NCI-H2196 (cell line): ENCODE data around the gene ELOVL5.
"Not testable (repeated sequence)": the region's sequence is repeated elsewhere in the genome, so short reads cannot be mapped to it uniquely, and the experiment has no call there.

Source experiments
- DNase-seq: peaks from one replicate; lab custom pipeline; 2025; ENCODE audit not compliant: unreplicated experiment; lab: John Stamatoyannopoulos, UW

Gene ELOVL5

GRCh38 chr6:53330137-53330536 is 18.6 kb downstream of the ELOVL5 start:
- DNase-seq = no peak

- no peak for DNase-seq
Observed at GRCh38 chr6:53328375-53328774, 20.4 kb downstream of the ELOVL5 start.

GRCh38 chr6:53327017-53327395 is 21.7 kb downstream of the ELOVL5 start:
- no peak for DNase-seq

GRCh38 chr6:53326372-53327016 is 22.3 kb downstream of the ELOVL5 start:
- DNase-seq = peak; percentile 43

- no peak for DNase-seq
Observed at GRCh38 chr6:53325785-53326184, 23.0 kb downstream of the ELOVL5 start.

GRCh38 chr6:53322188-53323029 is 26.3 kb downstream of the ELOVL5 start:
- no peak for DNase-seq

- DNase-seq = no peak
Observed at GRCh38 chr6:53321701-53322100, 27.0 kb downstream of the ELOVL5 start.

GRCh38 chr6:53320964-53321363 is 27.8 kb downstream of the ELOVL5 start:
- no peak for DNase-seq

- DNase-seq = no peak
Observed at GRCh38 chr6:53318429-53318828, 30.3 kb downstream of the ELOVL5 start.

GRCh38 chr6:53317861-53318260 is 30.9 kb downstream of the ELOVL5 start:
- no peak for DNase-seq

- not testable (repeated sequence) for DNase-seq
Observed at GRCh38 chr6:53317299-53317698, 31.5 kb downstream of the ELOVL5 start.

- DNase-seq = no peak
Observed at GRCh38 chr6:53316142-53316541, 32.6 kb downstream of the ELOVL5 start.

- DNase-seq = no peak
Observed at GRCh38 chr6:53315086-53315724, 33.5 kb downstream of the ELOVL5 start.

GRCh38 chr6:53313784-53314400 is 34.9 kb downstream of the ELOVL5 start:
- peak; percentile 43 for DNase-seq

- no peak for DNase-seq
Observed at GRCh38 chr6:53312355-53312754, 36.4 kb downstream of the ELOVL5 start.

GRCh38 chr6:53311586-53311935 is 37.2 kb downstream of the ELOVL5 start:
- DNase-seq = no peak

- no peak for DNase-seq
Observed at GRCh38 chr6:53310771-53311585, 37.8 kb downstream of the ELOVL5 start.

GRCh38 chr6:53309901-53310300 is 38.8 kb downstream of the ELOVL5 start:
- DNase-seq = no peak

GRCh38 chr6:53309059-53309900 is 39.5 kb downstream of the ELOVL5 start:
- DNase-seq = peak; percentile 71

- DNase-seq = no peak
Observed at GRCh38 chr6:53306819-53307347, 41.9 kb downstream of the ELOVL5 start.
